Large intestine (tissue), 3 donors: ENCODE measurements around the gene PSMA6. TPM values are rescaled to one million over a fixed set of nuclear protein-coding genes. Genes with fewer than 3 reads are reported as not detected.
"Not testable (repeated sequence)": the region's sequence is repeated elsewhere in the genome, so short reads cannot be mapped to it uniquely, and the experiment has no call there.

Source experiments
- DNase-seq, 2 donors: peaks; one replicate each; pipeline versions ENCODE4 v3.0.0 to v3.0.0-alpha.2; 2013
- H3K27ac ChIP-seq: one replicate; pipeline ENCODE4 v1.5.1; 2013; ENCODE audit warnings: low read length
- H3K27me3 ChIP-seq: 2 replicates; pipeline ENCODE4 v1.6.1; 2013; ENCODE audit warnings: low read length; ENCODE audit not compliant: control insufficient read depth, insufficient read depth
- H3K36me3 ChIP-seq: 2 replicates; pipeline ENCODE4 v1.6.1; 2013; ENCODE audit warnings: low read length; ENCODE audit not compliant: control insufficient read depth, insufficient read depth
- H3K4me1 ChIP-seq: one replicate; pipeline ENCODE4 v1.6.1; 2013; ENCODE audit warnings: low read length; ENCODE audit not compliant: control insufficient read depth, insufficient read depth
- H3K4me3 ChIP-seq: one replicate; pipeline ENCODE4 v1.5.1; 2013; ENCODE audit warnings: low read length
- H3K9me3 ChIP-seq: one replicate; pipeline ENCODE4 v1.6.1; 2013; ENCODE audit warnings: mild to moderate bottlenecking, low read depth, low read length, moderate library complexity; ENCODE audit not compliant: control insufficient read depth
- WGBS: methylation state at CpG from one replicate; pipeline ENCODE4 v1.1.5; 2013; ENCODE audit warnings: low lambda C conversion rate; ENCODE audit not compliant: insufficient coverage; 5-methylcytosine and 5-hydroxymethylcytosine counted together
- polyA plus RNA-seq: library from polyadenylated mRNA; unstranded; fragments of 120-200 nt; gene quantifications from one replicate; pipeline ENCODE4 v1.2.1, GENCODE V29; 2013

Gene PSMA6
- polyA plus RNA-seq, 1 donor: 163 TPM

DNA sequence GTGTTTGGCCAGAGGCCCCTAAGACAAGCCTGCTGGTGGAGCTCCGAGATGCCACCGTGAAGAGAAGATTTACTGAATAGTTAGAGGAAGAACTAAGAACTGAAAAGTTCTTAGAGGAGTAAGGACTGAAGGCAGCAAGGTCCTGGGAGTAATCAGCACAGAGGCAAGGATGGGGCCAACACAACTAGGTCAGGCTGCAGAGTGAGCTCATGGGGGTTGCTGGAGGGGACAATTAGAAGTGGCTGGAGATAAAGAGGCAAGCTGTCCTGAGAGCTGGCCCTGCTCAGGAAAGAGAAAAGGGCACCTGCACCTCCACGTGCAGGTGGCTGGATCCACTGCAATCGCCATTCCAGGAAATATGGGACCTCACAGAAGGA is 59.7 kb downstream of the PSMA6 start:
- Histone ChIP-seq H3K4me1 (peaks cover 39% of the 10 kb centered on the region), H3K9me3 (no peaks in the 10 kb centered on the region), H3K4me3 (no peak overlapping the region), H3K27me3 (no peaks in the 10 kb centered on the region), H3K36me3 (no peaks in the 10 kb centered on the region), H3K27ac (no peak overlapping the region)
- 83% methylated on average over 2 of the region's 4 CpGs for WGBS
- DNase-seq: peak in 1 of 2 donors; percentile 30

GRCh38 chr14:35352274-35353233 is 60.4 kb downstream of the PSMA6 start:
- Histone ChIP-seq H3K27me3 (no peaks in the 10 kb centered on the region), H3K36me3 (no peaks in the 10 kb centered on the region), H3K27ac (no peak overlapping the region), H3K9me3 (no peaks in the 10 kb centered on the region), H3K4me3 (no peak overlapping the region), H3K4me1 (peaks cover 38% of the 10 kb centered on the region)
- no peak for DNase-seq
- WGBS: no CpG with 5 or more reads among the region's 15 CpGs

DNA sequence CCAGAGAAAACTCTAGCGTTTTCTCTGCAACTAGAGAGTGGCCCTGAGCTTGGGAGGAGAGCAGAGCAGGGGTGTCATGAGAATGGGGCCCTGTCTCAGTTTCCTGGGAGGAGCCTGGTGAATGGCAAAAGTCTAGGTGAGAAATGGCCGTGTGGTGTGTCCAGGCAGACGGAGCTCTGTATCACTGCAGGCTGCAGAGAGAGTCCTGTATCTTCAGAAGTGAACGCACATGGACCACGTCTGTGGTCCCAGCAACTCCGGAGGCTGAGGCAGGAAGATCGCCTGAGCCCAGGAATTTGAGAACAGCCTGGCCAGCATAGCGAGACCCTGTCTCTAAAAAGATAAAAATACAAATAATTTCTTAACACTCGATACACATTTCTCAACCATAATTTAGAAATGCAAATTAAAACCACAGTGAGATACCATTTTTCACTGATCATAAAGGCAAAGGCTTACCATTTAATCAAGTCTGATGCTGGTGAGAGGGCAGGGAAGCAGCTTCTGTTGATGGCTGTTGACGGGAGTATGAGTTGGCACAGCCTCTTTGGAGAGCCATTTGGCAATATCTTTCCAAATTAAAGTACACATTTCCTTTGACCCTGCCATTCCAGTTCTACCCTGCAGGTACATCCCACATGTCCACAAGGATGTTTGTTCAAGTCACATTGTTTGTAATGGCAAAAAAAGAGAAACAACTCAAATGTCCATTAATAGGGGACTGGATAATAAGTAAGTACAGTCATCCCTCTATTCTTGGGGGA is 61.4 kb downstream of the PSMA6 start:
- H3K27me3 ChIP-seq: no peaks in the 10 kb centered on the region
- no peak overlapping the region for H3K4me3 ChIP-seq
- no peak overlapping the region for H3K27ac ChIP-seq
- 40% methylated on average over 1 of the region's 10 CpGs for WGBS
- no peak for DNase-seq
- H3K9me3 ChIP-seq: no peaks in the 10 kb centered on the region
- peaks cover 29% of the 10 kb centered on the region for H3K4me1 ChIP-seq
- no peaks in the 10 kb centered on the region for H3K36me3 ChIP-seq

GRCh38 chr14:35355235-35355634 is 63.1 kb downstream of the PSMA6 start:
- not testable (repeated sequence) for H3K27me3 ChIP-seq, H3K4me3 ChIP-seq, H3K9me3 ChIP-seq, DNase-seq, H3K36me3 ChIP-seq
- peaks cover 29% of the 10 kb centered on the region for H3K4me1 ChIP-seq
- no CpG with 5 or more reads among the region's 6 CpGs for WGBS
- peak overlapping the region; percentile 90 for H3K27ac ChIP-seq

- no peaks in the 10 kb centered on the region for H3K27me3 ChIP-seq
- no peak overlapping the region for H3K4me3 ChIP-seq
- H3K9me3 ChIP-seq: no peaks in the 10 kb centered on the region
- H3K27ac ChIP-seq: peak overlapping the region; percentile 90
- peak; percentile 95 to 98 for DNase-seq
- no peaks in the 10 kb centered on the region for H3K36me3 ChIP-seq
- peaks cover 29% of the 10 kb centered on the region for H3K4me1 ChIP-seq
- 0% methylated on average over 1 of the region's 5 CpGs for WGBS
These were observed 64.0 kb downstream of the PSMA6 start for GRCh38 chr14:35355981-35356841.

DNA sequence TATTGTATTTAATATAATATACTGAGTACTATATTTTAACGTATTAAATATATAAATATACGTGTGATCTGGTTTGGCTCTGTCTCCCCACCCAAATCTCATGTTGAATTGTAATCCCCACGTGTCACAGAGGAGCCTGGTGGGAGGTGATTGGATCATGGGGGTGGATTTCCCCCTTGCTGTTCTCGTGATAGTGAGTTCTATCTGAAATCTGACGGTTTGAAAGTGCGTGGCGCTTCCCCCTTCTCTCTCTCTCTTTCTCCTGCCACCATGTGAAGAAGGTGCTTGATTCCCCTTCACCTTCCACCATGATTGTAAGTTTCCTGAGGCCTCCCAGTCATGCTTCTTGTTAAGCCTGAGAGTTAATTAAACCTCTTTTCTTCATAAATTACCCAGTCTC is 67.5 kb downstream of the PSMA6 start:
- peaks cover 15% of the 10 kb centered on the region for H3K4me1 ChIP-seq

DNA sequence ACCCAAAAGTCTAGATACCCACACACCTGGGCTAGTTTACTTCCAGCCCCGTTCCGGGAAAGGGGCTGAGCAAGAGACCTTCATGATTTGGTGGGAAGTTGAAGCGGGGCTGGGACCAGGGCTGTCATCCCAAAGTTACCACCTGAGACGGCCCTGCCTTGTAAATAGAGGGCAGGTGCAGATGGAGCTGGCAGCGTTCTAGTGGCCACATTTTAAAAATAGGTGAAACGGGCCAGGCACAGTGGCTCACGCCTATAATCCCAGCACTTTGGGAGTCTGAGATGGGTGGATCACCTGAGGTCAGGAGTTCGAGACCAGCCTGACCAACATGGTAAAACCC is 68.9 kb downstream of the PSMA6 start:
- no peak overlapping the region for H3K27ac ChIP-seq
- WGBS: no CpG with 5 or more reads among the region's 8 CpGs
- no peaks in the 10 kb centered on the region for H3K36me3 ChIP-seq
- no peak for DNase-seq
- H3K27me3 ChIP-seq: no peaks in the 10 kb centered on the region
- H3K9me3 ChIP-seq: no peaks in the 10 kb centered on the region
- peaks cover 24% of the 10 kb centered on the region for H3K4me1 ChIP-seq
- no peak overlapping the region for H3K4me3 ChIP-seq

More for the DNA sequence above, 67.5 kb downstream of the PSMA6 start:
- not testable (repeated sequence) for H3K4me3 ChIP-seq, H3K9me3 ChIP-seq, H3K27me3 ChIP-seq, H3K27ac ChIP-seq, H3K36me3 ChIP-seq, DNase-seq
- no CpG with 5 or more reads among the region's 7 CpGs for WGBS

GRCh38 chr14:35362450-35362849 is 70.3 kb downstream of the PSMA6 start:
- Histone ChIP-seq H3K27me3 (no peaks in the 10 kb centered on the region), H3K4me1 (peaks cover 29% of the 10 kb centered on the region), H3K9me3 (no peaks in the 10 kb centered on the region), H3K4me3 (no peak overlapping the region), H3K36me3 (no peaks in the 10 kb centered on the region), H3K27ac (no peak overlapping the region)
- WGBS: no CpG with 5 or more reads among the region's 3 CpGs
- DNase-seq: no peak

DNA sequence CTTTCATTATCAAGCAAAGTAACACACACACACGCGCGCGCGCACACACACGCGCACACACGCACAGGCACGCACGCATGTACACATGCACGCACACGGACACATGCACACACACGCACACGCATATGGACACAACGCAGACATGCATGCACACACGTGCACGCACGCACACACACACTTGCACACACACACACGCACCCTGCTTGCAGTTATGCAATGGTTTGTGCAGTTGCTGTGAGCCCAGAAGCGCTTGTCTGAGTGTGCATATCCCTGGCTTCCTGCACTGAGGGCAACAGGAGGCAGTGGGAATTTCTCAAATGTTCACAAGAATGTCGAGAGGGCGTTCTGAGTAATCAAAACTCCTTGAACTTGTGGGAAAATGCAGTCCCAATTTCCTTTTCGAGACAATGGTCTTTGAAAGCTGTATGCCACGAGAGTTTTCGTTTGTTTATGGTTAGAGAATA is 70.8 kb downstream of the PSMA6 start:
- Histone ChIP-seq H3K27ac (no peak overlapping the region), H3K27me3 (no peaks in the 10 kb centered on the region), H3K4me3 (no peak overlapping the region), H3K4me1 (peaks cover 34% of the 10 kb centered on the region), H3K9me3 (no peaks in the 10 kb centered on the region), H3K36me3 (no peaks in the 10 kb centered on the region)
- DNase-seq: no peak
- 73% methylated on average over 2 of the region's 25 CpGs for WGBS
